Peyer's patch (tissue), 4 donors: ENCODE results near the gene TRIM47. TPM values are rescaled to one million over a fixed set of nuclear protein-coding genes. Genes with fewer than 3 reads are reported as not detected.
"Not testable (repeated sequence)": the region's sequence is repeated elsewhere in the genome, so short reads cannot be mapped to it uniquely, and the experiment has no call there.

Experiments used
- DNase-seq, 3 donors: peaks; one replicate each; pipeline ENCODE4 v3.0.0-alpha.2; 2017 to 2019
- H3K27ac ChIP-seq, 4 donors: fragments of 200-600 bp; sonication (generic); one replicate each; pipeline ENCODE4 v1.5.1; 2016 to 2019
- H3K27me3 ChIP-seq, 2 donors: fragments of 200-600 bp; sonication (generic); one replicate each; pipeline ENCODE4 v1.5.1; 2019
- H3K36me3 ChIP-seq, 3 donors: fragments of 200-600 bp; sonication (generic); one replicate each; pipeline ENCODE4 v1.5.1; 2016 to 2019
- H3K4me1 ChIP-seq, 4 donors: fragments of 200-600 bp; sonication (generic); one replicate each; pipeline ENCODE4 v1.5.1; 2016 to 2019
- H3K4me3 ChIP-seq, 4 donors: fragments of 200-600 bp; sonication (generic); 1 replicate in 3 of 4; 2 replicates in 1 of 4; pipeline ENCODE4 v1.5.1; 2016 to 2019; ENCODE audit warnings: mild to moderate bottlenecking in 1 of 4
- H3K9me3 ChIP-seq, 4 donors: fragments of 200-600 bp; sonication (generic); one replicate each; pipeline ENCODE4 v1.5.1; 2016 to 2019; ENCODE audit warnings: mild to moderate bottlenecking in 1 of 4
- POLR2A ChIP-seq, 2 donors: fragments of 450-650 bp; IDR thresholded peaks; one replicate each; pipeline ENCODE4 v1.5.1; 2017; ENCODE audit warnings: antibody characterized with exemption in 2 of 2, mild to moderate bottlenecking in 2 of 2, moderate library complexity in 2 of 2
- total RNA-seq, 4 donors: library from RNA; depleted of rRNA; stranded (reverse); fragments of >200 nt; gene quantifications; one replicate each; pipeline ENCODE4 v1.1.0, GENCODE V29; 2016
- TF ChIP-seq, protein P1 (sequence below), 6 experiments: fragments of 450-650 bp in 4 of 6; fragments of 200-600 bp in 2 of 6; sonication (generic) in 1 of 6; IDR thresholded peaks; one replicate each; pipeline ENCODE4 v1.5.1; 2017 to 2019; ENCODE audit warnings: antibody characterized with exemption in 6 of 6, mild to moderate bottlenecking in 3 of 6, moderate library complexity in 1 of 6

Gene TRIM47
- total RNA-seq, 4 donors from 2014 or later, result 16.5 to 61.4 (median 45.7) TPM

- peak in 1 of 3 donors; percentile 42 for DNase-seq
- peaks cover 0 to 19% (median 0%) of the 10 kb centered on the region in 3 donors for H3K36me3 ChIP-seq
- H3K27me3 ChIP-seq, result no peaks in the 10 kb centered on the region
- H3K9me3 ChIP-seq, result no peaks in the 10 kb centered on the region
- no peak for TF ChIP-seq POLR2A (IDR thresholded peaks at IDR 0.05)
- TF ChIP-seq, protein P1, sequence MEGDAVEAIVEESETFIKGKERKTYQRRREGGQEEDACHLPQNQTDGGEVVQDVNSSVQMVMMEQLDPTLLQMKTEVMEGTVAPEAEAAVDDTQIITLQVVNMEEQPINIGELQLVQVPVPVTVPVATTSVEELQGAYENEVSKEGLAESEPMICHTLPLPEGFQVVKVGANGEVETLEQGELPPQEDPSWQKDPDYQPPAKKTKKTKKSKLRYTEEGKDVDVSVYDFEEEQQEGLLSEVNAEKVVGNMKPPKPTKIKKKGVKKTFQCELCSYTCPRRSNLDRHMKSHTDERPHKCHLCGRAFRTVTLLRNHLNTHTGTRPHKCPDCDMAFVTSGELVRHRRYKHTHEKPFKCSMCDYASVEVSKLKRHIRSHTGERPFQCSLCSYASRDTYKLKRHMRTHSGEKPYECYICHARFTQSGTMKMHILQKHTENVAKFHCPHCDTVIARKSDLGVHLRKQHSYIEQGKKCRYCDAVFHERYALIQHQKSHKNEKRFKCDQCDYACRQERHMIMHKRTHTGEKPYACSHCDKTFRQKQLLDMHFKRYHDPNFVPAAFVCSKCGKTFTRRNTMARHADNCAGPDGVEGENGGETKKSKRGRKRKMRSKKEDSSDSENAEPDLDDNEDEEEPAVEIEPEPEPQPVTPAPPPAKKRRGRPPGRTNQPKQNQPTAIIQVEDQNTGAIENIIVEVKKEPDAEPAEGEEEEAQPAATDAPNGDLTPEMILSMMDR (IDR thresholded peaks at IDR 0.05), result no peak
- H3K4me3 ChIP-seq, result no peak overlapping the region
- no peak overlapping the region for H3K27ac ChIP-seq
- peaks cover 2 to 36% (median 14%) of the 10 kb centered on the region in 4 donors for H3K4me1 ChIP-seq
Observed at GRCh38 chr17:75892556-75893224, 14.3 kb upstream of the TRIM47 start.

GRCh38 chr17:75891605-75892555 lies 13.5 kb upstream of the TRIM47 start:
- no peak for TF ChIP-seq POLR2A (IDR thresholded peaks at IDR 0.05)
- TF ChIP-seq, protein P1 (IDR thresholded peaks at IDR 0.05), result no peak
- Histone ChIP-seq H3K27ac (no peak overlapping the region), H3K9me3 (no peaks in the 10 kb centered on the region), H3K27me3 (no peaks in the 10 kb centered on the region), H3K36me3 (peaks cover 0 to 19% (median 0%) of the 10 kb centered on the region in 3 donors), H3K4me1 (peaks cover under 1 to 29% (median 13%) of the 10 kb centered on the region in 4 donors), H3K4me3 (no peak overlapping the region)
- peak in 1 of 3 donors; percentile 44 for DNase-seq

GRCh38 chr17:75891022-75891604 lies 12.7 kb upstream of the TRIM47 start:
- peak in 1 of 3 donors; percentile 47 for DNase-seq
- no peak overlapping the region for H3K27ac ChIP-seq
- TF ChIP-seq, protein P1 (IDR thresholded peaks at IDR 0.05), result no peak
- TF ChIP-seq POLR2A (IDR thresholded peaks at IDR 0.05), result no peak
- no peaks in the 10 kb centered on the region for H3K9me3 ChIP-seq
- peaks cover 0 to 29% (median 12%) of the 10 kb centered on the region in 4 donors for H3K4me1 ChIP-seq
- no peaks in the 10 kb centered on the region for H3K27me3 ChIP-seq
- peaks cover 0 to 19% (median 0%) of the 10 kb centered on the region in 3 donors for H3K36me3 ChIP-seq
- no peak overlapping the region for H3K4me3 ChIP-seq

DNA sequence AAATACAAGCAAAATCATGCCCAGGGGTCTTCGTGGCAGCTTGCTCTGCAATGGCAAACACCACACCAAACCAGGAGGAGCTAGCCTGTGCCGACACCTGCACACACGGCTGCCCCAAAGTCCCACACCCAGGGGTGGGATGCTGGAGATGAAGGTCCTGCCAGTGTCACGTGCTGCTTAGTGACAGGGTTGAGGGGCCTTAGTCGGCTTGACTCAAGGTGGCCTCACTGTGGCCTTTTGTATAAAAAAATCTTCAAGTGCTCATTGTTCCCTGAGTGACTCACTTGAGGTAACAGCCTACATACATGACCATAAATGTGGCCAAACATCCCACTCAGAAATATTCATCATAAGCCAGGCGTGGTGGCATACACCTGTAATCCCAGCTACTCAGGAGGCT lies 11.1 kb upstream of the TRIM47 start:
- Histone ChIP-seq H3K36me3 (peaks cover 0 to 19% (median 0%) of the 10 kb centered on the region in 3 donors), H3K27me3 (no peaks in the 10 kb centered on the region)

DNA sequence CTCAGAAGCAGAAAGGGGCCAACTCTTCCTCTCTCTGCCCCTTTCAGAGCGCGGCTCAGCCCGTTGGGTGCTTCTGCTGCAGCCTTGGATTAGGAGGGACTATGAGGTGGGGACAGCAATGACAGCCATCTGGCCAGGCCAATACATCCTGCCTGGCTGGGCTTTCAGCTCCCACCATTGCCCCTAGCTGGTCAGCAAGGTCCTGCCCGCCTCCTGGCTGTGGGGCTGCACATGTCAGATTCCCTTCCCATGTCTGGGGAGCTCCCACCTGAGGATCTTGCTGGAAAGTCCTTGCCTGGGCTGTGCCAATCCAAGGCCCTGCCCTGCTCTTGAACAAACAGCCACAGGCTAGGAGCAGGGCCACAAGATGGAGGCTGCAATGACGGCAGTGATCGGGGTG lies 10.1 kb upstream of the TRIM47 start:
- H3K4me3 ChIP-seq, result no peak overlapping the region
- no peak overlapping the region for H3K27ac ChIP-seq
- H3K27me3 ChIP-seq, result no peaks in the 10 kb centered on the region
- no peak for DNase-seq
- H3K9me3 ChIP-seq, result no peaks in the 10 kb centered on the region
- peaks cover 0 to 19% (median 0%) of the 10 kb centered on the region in 3 donors for H3K36me3 ChIP-seq
- H3K4me1 ChIP-seq, result peaks cover 0 to 4% (median 0%) of the 10 kb centered on the region in 4 donors
- no peak for TF ChIP-seq POLR2A (IDR thresholded peaks at IDR 0.05)
- TF ChIP-seq, protein P1 (IDR thresholded peaks at IDR 0.05), result no peak

More for the DNA sequence above, 11.1 kb upstream of the TRIM47 start:
- no peak for TF ChIP-seq POLR2A (IDR thresholded peaks at IDR 0.05)
- no peak for DNase-seq
- Histone ChIP-seq H3K27ac (no peak overlapping the region), H3K9me3 (no peaks in the 10 kb centered on the region), H3K4me3 (no peak overlapping the region), H3K4me1 (peaks cover 0 to 13% (median 0%) of the 10 kb centered on the region in 4 donors)

DNA sequence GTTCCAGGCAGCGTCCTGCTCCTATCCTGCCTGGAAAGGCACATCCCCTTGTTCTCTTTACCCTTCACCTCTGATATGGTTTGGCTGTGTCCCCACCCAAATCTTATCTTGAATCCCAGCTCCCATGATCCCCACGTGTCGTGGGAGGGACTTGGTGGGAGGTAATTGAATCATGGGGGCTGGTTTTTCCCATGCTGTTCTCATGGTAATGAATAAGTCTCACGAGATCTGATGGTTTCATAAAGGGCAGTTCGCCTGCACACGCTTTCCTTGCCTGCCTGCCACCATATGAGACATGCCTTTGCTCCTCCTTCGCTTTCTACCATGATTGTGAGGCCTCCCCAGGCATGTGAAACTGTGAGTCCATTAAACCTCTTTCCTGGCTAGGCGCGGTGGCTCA lies 7.5 kb upstream of the TRIM47 start:
- not testable (repeated sequence) for H3K9me3 ChIP-seq, H3K36me3 ChIP-seq, H3K4me3 ChIP-seq, H3K27me3 ChIP-seq, H3K4me1 ChIP-seq, H3K27ac ChIP-seq, DNase-seq
